Esophagus squamous epithelium (tissue), 5 donors: ENCODE data around the gene SCGB3A1. TPM values are rescaled to one million over a fixed set of nuclear protein-coding genes. Genes with fewer than 3 reads are reported as not detected.

ENCODE experiments used
- DNase-seq: peaks from one replicate; lab custom pipeline; 2025; lab: John Stamatoyannopoulos, UW
- H3K27ac ChIP-seq, 4 donors: fragments of 200-600 bp; sonication (generic); one replicate each; pipeline ENCODE4 v1.5.1; 2016 to 2019; ENCODE audit warnings: mild to moderate bottlenecking in 1 of 4
- H3K27me3 ChIP-seq, 4 donors: fragments of 200-600 bp; sonication (generic); 1 replicate in 3 of 4; 2 replicates in 1 of 4; pipeline versions ENCODE4 v1.5.1 to v1.6.0; 2017 to 2021; ENCODE audit warnings: antibody characterized with exemption in 1 of 4
- H3K36me3 ChIP-seq, 3 donors: fragments of 200-600 bp; sonication (generic); one replicate each; pipeline ENCODE4 v1.5.1; 2016 to 2019
- H3K4me1 ChIP-seq, 3 donors: fragments of 200-600 bp; sonication (generic); one replicate each; pipeline ENCODE4 v1.5.1; 2017 to 2019
- H3K4me3 ChIP-seq, 4 donors: fragments of 200-600 bp; sonication (generic); 1 replicate in 3 of 4; 2 replicates in 1 of 4; pipeline ENCODE4 v1.5.1; 2016 to 2019; ENCODE audit warnings: mild to moderate bottlenecking in 2 of 4, moderate library complexity in 1 of 4
- H3K9me3 ChIP-seq, 3 donors: fragments of 200-600 bp; sonication (generic); one replicate each; pipeline ENCODE4 v1.5.1; 2016 to 2019
- CTCF ChIP-seq, 6 experiments: fragments of 450-650 bp in 4 of 6; fragments of 200-600 bp in 2 of 6; sonication (generic) in 2 of 6; IDR thresholded peaks; one replicate each; pipeline ENCODE4 v1.5.1; 2016 to 2019; ENCODE audit warnings: antibody characterized with exemption in 6 of 6, mild to moderate bottlenecking in 4 of 6, moderate library complexity in 4 of 6
- POLR2A ChIP-seq, 4 donors: fragments of 450-650 bp; IDR thresholded peaks; one replicate each; pipeline ENCODE4 v1.6.1; 2017; ENCODE audit warnings: antibody characterized with exemption in 4 of 4, mild to moderate bottlenecking in 4 of 4, moderate library complexity in 3 of 4
- WGBS, 2 donors: methylation state at CpG; one replicate each; pipeline ENCODE4 v1.1.5; 2018; 5-methylcytosine and 5-hydroxymethylcytosine counted together
- intact Hi-C: fragments of 100-400 bp; cut with DNase I; formaldehyde crosslinking; loops from one replicate; pipeline ENCODE4 v1.15.0; 2022
- total RNA-seq, 4 donors: library from RNA; depleted of rRNA; stranded (reverse); fragments of >200 nt; gene quantifications; one replicate each; pipeline ENCODE4 v1.1.0, GENCODE V29; 2016
- donor health status: DM: yes; HTN: yes; CAD: no.

SCGB3A1 gene
- total RNA-seq, 4 donors from 2014 or later: 2.1 to 101 TPM; not detected in 2

GRCh38 chr5:180545248-180545647, 46.1 kb downstream of the SCGB3A1 start:
- Histone ChIP-seq H3K4me1 (no peaks in the 10 kb centered on the region), H3K36me3 (peaks cover 0 to 46% (median 0%) of the 10 kb centered on the region in 3 donors), H3K4me3 (no peak overlapping the region), H3K9me3 (no peaks in the 10 kb centered on the region), H3K27ac (no peak overlapping the region), H3K27me3 (no peaks in the 10 kb centered on the region)
- TF ChIP-seq POLR2A (IDR thresholded peaks at IDR 0.05) (no peak), CTCF (IDR thresholded peaks at IDR 0.05) (no peak)
- intact Hi-C loops: no loop called here
- WGBS, 2 donors: 90 to 93% methylated on average over 3 of the region's 3 CpGs
- no peak for DNase-seq

GRCh38 chr5:180541710-180542109, 49.6 kb downstream of the SCGB3A1 start:
- DNase-seq: no peak
- WGBS, 2 donors: 92 to 97% methylated on average over 9 of the region's 9 CpGs
- TF ChIP-seq POLR2A (IDR thresholded peaks at IDR 0.05) (no peak), CTCF (IDR thresholded peaks at IDR 0.05) (no peak)

More at GRCh38 chr5:180541710-180542109, 49.6 kb downstream of the SCGB3A1 start:
- Histone ChIP-seq H3K9me3 (no peaks in the 10 kb centered on the region), H3K27ac (no peak overlapping the region), H3K4me1 (no peaks in the 10 kb centered on the region), H3K4me3 (no peak overlapping the region), H3K27me3 (no peaks in the 10 kb centered on the region), H3K36me3 (peaks cover 0 to 40% (median 0%) of the 10 kb centered on the region in 3 donors)
- intact Hi-C loops: no loop called here

Other genes starting within 250 kb of the SCGB3A1 start
- 10 to 100 TPM in 1 of 4 donors, 1 to 10 TPM in 2, not detected in 1; 5.5 to 15.6 (median 6.4) TPM for gene GFPT2, start 238.2 kb downstream of the SCGB3A1 start, total RNA-seq
- gene CNOT6, start 97.1 kb downstream of the SCGB3A1 start, total RNA-seq: 10 to 100 TPM; 11.8 to 27.5 (median 16.5) TPM
- 10 to 100 TPM in 1 of 4 donors, 1 to 10 TPM in 2, under 1 TPM in 1; 0.97 to 13.5 (median 4.2) TPM for gene FLT4, start 58.1 kb upstream of the SCGB3A1 start, total RNA-seq
- not detected for gene OR2Y1, start 148.6 kb upstream of the SCGB3A1 start, total RNA-seq
- gene MGAT1, start 211.3 kb upstream of the SCGB3A1 start, total RNA-seq: 100 to 1,000 TPM in 2 of 4 donors, 10 to 100 TPM in 2; 62.6 to 163 (median 111) TPM